ENCODE data around the gene ATL3. TPM values are rescaled to one million over a fixed set of nuclear protein-coding genes. Genes with fewer than 3 reads are reported as not detected.

The ATL3 gene
- total and polyA plus RNA-seq, 2 of the 13 experiments (the other 11 are each of a cell fraction or from before 2014, with no cell fraction given), result not detected

DNA sequence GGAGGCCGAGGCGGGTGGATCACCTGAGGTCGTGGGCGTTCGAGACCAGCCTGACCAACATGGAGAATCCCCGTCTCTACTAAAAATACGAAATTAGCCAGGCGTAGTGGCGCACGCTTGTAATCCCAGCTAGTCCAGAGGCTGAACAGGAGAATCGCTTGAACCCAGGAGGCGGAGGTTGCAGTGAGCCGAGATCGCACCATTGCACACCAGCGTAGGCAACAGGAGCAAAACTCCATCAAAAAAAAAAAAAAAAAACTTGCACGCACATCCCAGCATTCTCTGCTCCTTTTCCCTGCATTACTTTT lies 934 bp upstream of the ATL3 start:
- Histone ChIP-seq H3K4me3 (replicated peaks in 1 of 3; ENCODE audit: insufficient read depth in 1 of 3, low read depth in 2 of 3, low read length in 3 of 3) (no peak overlapping the region), H3K9me3 (ENCODE audit: low read length) (no peaks in the 10 kb centered on the region), H4K20me1 (ENCODE audit: insufficient read depth, low read length) (no peaks in the 10 kb centered on the region), H3K79me2 (ENCODE audit: insufficient read depth, low read length) (no peaks in the 10 kb centered on the region), H3K4me2 (ENCODE audit: low read depth, low read length) (no peak overlapping the region), H3K36me3 (replicated peaks in 1 of 2; ENCODE audit: control insufficient read depth in 1 of 2, insufficient read depth in 2 of 2, low read length in 2 of 2) (no peaks in the 10 kb centered on the region), H3K27ac (ENCODE audit: extremely low read length, insufficient read depth, low read length) (no peak overlapping the region), H3K27me3 (ENCODE audit: control insufficient read depth in 1 of 2, insufficient read depth in 2 of 2, low read length in 2 of 2) (no peaks in the 10 kb centered on the region), H2AFZ (ENCODE audit: low read length) (no peak overlapping the region), H3K9ac (ENCODE audit: insufficient read depth, low read depth, low read length) (no peak overlapping the region), H3K4me1 (ENCODE audit: insufficient read depth, low read length) (peaks cover 20% of the 10 kb centered on the region)
- WGBS (ENCODE audit: low lambda C conversion rate), result 86% methylated on average over 16 of the region's 16 CpGs
- BruUV-seq (replicated peaks), result no TSS peak
- FAIRE-seq, result no peak
- in situ Hi-C loops (cut with HindIII; ENCODE audit: extremely low pct_ligation_motif_present, low pct_unique_long_range_greater_than_20kb), result no loop called here
- POLR2A ChIA-PET, result no interaction called here
- no peak for ATAC-seq
- intact Hi-C loops (cut with micrococcal nuclease; ENCODE audit: unreplicated experiment), result no loop called here
- no peak for DNase-seq (ENCODE audit: low spot score)
- CTCF ChIA-PET (ENCODE audit: low intra/inter-chr PET ratio, low total read pairs), result no interaction called here
- no peak for TF ChIP-seq CHCHD3 (CRISPR knock-in tag; IDR thresholded peaks at IDR 0.05)
- TF ChIP-seq ZSCAN21 (CRISPR knock-in tag; IDR thresholded peaks at IDR 0.05; ENCODE audit: borderline replicate concordance), result no peak
- TF ChIP-seq, protein P1, sequence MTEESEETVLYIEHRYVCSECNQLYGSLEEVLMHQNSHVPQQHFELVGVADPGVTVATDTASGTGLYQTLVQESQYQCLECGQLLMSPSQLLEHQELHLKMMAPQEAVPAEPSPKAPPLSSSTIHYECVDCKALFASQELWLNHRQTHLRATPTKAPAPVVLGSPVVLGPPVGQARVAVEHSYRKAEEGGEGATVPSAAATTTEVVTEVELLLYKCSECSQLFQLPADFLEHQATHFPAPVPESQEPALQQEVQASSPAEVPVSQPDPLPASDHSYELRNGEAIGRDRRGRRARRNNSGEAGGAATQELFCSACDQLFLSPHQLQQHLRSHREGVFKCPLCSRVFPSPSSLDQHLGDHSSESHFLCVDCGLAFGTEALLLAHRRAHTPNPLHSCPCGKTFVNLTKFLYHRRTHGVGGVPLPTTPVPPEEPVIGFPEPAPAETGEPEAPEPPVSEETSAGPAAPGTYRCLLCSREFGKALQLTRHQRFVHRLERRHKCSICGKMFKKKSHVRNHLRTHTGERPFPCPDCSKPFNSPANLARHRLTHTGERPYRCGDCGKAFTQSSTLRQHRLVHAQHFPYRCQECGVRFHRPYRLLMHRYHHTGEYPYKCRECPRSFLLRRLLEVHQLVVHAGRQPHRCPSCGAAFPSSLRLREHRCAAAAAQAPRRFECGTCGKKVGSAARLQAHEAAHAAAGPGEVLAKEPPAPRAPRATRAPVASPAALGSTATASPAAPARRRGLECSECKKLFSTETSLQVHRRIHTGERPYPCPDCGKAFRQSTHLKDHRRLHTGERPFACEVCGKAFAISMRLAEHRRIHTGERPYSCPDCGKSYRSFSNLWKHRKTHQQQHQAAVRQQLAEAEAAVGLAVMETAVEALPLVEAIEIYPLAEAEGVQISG (CRISPR knock-in tag; IDR thresholded peaks at IDR 0.05), result no peak
- no peak for TF ChIP-seq ATF7 (IDR thresholded peaks at IDR 0.05)
- TF ChIP-seq ATF7 (CRISPR knock-in tag; IDR thresholded peaks at IDR 0.05), result no peak
- TF ChIP-seq, protein P2, sequence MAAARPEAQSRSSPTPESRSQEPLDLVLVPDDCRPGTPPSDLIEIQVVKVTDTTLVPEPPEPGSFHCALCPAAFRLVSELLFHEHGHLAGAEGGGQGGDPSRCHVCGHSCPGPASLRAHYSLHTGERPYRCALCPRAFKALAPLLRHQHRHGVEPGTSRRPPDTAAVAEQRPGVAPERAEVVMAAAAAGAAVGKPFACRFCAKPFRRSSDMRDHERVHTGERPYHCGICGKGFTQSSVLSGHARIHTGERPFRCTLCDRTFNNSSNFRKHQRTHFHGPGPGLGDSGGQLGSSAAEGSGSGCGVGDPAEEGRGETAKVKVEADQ (CRISPR knock-in tag; IDR thresholded peaks at IDR 0.05; ENCODE audit: borderline replicate concordance), result no peak
- no peak for TF ChIP-seq ZNF781 (CRISPR knock-in tag; IDR thresholded peaks at IDR 0.05; ENCODE audit: borderline replicate concordance, not compliant biosample characterization)
- TF ChIP-seq, protein P3, sequence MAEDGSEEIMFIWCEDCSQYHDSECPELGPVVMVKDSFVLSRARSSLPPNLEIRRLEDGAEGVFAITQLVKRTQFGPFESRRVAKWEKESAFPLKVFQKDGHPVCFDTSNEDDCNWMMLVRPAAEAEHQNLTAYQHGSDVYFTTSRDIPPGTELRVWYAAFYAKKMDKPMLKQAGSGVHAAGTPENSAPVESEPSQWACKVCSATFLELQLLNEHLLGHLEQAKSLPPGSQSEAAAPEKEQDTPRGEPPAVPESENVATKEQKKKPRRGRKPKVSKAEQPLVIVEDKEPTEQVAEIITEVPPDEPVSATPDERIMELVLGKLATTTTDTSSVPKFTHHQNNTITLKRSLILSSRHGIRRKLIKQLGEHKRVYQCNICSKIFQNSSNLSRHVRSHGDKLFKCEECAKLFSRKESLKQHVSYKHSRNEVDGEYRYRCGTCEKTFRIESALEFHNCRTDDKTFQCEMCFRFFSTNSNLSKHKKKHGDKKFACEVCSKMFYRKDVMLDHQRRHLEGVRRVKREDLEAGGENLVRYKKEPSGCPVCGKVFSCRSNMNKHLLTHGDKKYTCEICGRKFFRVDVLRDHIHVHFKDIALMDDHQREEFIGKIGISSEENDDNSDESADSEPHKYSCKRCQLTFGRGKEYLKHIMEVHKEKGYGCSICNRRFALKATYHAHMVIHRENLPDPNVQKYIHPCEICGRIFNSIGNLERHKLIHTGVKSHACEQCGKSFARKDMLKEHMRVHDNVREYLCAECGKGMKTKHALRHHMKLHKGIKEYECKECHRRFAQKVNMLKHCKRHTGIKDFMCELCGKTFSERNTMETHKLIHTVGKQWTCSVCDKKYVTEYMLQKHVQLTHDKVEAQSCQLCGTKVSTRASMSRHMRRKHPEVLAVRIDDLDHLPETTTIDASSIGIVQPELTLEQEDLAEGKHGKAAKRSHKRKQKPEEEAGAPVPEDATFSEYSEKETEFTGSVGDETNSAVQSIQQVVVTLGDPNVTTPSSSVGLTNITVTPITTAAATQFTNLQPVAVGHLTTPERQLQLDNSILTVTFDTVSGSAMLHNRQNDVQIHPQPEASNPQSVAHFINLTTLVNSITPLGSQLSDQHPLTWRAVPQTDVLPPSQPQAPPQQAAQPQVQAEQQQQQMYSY (CRISPR knock-in tag; IDR thresholded peaks at IDR 0.05), result no peak
- TF ChIP-seq, protein P4, sequence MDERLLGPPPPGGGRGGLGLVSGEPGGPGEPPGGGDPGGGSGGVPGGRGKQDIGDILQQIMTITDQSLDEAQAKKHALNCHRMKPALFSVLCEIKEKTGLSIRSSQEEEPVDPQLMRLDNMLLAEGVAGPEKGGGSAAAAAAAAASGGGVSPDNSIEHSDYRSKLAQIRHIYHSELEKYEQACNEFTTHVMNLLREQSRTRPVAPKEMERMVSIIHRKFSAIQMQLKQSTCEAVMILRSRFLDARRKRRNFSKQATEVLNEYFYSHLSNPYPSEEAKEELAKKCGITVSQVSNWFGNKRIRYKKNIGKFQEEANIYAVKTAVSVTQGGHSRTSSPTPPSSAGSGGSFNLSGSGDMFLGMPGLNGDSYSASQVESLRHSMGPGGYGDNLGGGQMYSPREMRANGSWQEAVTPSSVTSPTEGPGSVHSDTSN (CRISPR knock-in tag; IDR thresholded peaks at IDR 0.05), result no peak
- TF ChIP-seq JARID2 (CRISPR knock-in tag; IDR thresholded peaks at IDR 0.05; ENCODE audit: insufficient replicate concordance), result no peak
- no peak for TF ChIP-seq ZZZ3 (CRISPR knock-in tag; IDR thresholded peaks at IDR 0.05; ENCODE audit: borderline replicate concordance)
- TF ChIP-seq RAD21 (CRISPR knock-in tag; IDR thresholded peaks at IDR 0.05), result no peak
- TF ChIP-seq TP53 (CRISPR knock-in tag; conservative IDR thresholded peaks at IDR 0.05), result no peak
- no peak for TF ChIP-seq ZMAT3 (CRISPR knock-in tag; conservative IDR thresholded peaks at IDR 0.05)

Data from HepG2 (cell line).